Activated T-cell treated with anti-CD3 and anti-CD28 coated beads for 48 hours (primary cell): ENCODE results near the gene ABCG8.
A peak's percentile ranks its signal among the peaks of the same experiment; 100 is the strongest.

Source experiments
- DNase-seq: peaks from one replicate; pipeline ENCODE4 v3.0.0-alpha.2; 2020; ENCODE audit warnings: low read depth

Gene ABCG8

GRCh38 chr2:43838560-43839267, at the start of gene ABCG8, which contains the start of gene ABCG5:
Gene ABCG8, plus strand, starts transcription at chr2:43838971. Its CDS starts 83 bp downstream, at chr2:43839054.
Gene ABCG5, minus strand, starts transcription at chr2:43838839. Its CDS starts 160 bp downstream, at chr2:43838679.
- DNase-seq: no peak

DNA sequence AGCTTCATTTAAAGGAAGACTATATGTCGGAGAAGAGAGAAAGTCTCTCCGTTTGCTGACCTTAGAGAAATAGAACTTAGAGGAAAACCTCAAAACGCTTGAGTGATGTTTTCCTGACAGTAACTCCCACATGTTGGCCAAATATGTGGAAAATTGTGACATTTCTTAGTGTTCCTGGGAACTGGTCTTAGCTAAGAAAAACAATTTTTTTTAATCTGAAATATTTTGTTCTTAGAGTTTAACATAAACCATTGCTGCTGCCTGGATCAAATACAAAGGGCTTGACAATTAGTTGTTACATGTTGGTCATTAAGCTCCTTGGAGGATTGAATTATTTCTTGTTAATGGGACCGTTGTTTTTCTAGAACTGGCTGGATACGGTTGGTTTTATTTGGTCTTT, 48.6 kb upstream of the ABCG8 start:
- DNase-seq: no peak

DNA sequence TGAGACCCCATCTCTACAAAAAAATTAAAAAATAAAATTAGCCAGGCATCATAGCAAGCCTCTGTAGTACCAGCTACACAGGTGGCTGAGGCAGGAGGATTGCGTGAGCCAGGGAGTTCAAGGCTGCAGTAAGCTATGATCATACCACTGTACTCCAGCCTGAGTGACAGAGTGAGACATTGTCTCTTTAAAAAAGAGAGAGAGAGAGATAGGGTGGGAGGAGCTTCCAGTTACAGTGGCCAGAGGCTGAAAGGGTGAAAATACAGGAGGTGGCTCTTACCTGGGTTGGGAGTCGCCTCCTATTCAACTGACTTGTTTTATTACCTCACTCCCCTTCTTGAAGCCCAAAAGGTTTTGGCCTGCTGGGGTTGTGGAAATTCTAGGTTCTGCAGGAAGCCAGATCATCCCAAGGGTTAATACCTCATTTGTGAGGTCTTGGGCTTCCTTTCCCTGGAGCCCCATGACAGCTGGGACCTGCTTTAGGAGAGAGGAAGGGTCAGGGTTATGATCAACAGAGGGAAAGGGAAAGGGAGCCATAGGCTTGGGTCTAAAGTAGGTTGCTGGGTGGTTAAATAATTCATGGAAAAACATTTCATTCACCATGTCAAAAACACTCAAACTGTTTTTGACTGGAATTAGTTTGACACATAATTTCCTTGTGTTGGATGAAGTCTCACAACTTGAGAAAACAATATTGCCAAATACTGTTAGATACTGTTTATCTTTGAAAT, 47.6 kb upstream of the ABCG8 start:
- DNase-seq: no peak

- no peak for DNase-seq
Measured at GRCh38 chr2:43792653-43793052, 46.1 kb upstream of the ABCG8 start.

- DNase-seq: no peak
Measured at GRCh38 chr2:43794956-43795355, 43.8 kb upstream of the ABCG8 start.

DNA sequence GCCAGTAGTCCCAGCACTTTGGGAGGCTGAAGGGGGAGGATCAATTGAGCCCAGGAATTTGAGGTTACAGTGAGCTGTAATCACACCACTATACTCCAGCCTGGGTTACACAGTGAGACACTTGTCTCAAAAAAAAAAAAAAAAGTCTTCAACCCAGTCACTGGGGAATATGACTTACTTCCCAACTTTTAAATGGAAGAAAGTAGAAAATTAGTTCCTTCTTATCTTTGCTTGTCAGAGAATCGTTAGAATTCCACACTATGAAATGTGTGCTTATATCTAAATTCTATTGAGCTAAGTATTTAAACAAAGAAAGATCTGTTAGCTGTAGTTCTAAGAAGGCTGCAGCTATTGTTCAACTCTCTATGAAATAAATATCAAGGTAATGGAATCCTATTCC, 42.6 kb upstream of the ABCG8 start:
- no peak for DNase-seq

DNA sequence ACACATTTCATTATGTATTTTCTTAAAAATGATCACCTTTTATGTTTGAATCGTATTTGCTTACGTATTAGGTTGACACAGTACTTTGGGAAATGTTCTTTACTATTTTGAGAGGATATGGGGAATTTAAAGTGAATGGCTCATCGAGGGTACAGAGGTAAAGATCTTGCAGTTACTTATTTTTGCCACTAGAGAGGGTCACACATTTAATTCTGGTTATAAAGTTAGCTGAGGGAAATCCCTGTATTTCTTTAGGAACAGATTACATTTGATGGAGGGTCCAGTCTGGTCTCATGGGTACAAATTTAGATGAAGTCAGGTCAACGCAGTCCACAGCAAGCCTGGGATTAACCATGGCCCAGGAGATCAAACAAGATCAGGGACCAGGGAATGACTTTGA, 40.5 kb upstream of the ABCG8 start:
- no peak for DNase-seq

DNA sequence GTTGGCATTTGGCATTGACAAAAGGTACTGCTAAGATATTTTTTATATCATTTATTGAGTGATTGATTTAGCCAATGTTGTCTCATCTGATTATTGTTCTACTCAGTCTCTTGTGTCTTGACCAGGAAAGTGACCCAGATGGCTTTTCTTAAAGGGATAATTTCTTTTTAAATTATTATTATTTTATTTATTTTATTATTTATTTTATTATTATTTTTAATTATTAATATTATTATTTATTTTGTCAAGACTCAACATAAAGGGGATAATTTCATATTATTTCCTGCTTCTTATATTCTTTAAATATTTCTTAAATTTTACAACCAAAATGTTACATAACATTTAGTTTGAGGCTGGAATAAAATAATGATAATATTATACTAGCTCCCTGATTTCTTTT, 37.9 kb upstream of the ABCG8 start:
- no peak for DNase-seq

DNA sequence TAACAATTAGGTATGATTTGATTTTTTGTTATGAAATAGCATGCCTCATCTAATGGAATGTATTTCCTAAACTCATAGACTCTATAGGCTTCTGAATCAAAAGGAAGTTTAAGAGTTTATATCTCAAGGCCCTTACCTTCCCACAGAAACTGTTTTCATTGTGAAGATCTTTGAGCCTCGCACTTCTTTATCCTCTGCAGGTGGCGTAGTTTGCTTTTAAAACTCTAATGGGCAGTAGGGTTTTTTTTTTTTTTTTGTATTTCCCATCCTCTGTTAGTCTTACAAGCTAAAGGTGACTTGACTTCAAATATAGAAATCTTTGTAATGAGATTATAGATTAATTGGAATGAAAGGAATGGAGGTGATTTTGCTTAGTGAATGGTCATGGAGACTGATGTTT, 36.6 kb upstream of the ABCG8 start:
- no peak for DNase-seq

GRCh38 chr2:43803113-43803512, 35.7 kb upstream of the ABCG8 start:
- no peak for DNase-seq

- DNase-seq: no peak
Measured at GRCh38 chr2:43806719-43807031, 32.1 kb upstream of the ABCG8 start.

- DNase-seq: no peak
Measured at GRCh38 chr2:43810452-43810851, 28.3 kb upstream of the ABCG8 start.

- no peak for DNase-seq
Measured at GRCh38 chr2:43810888-43811287, 27.9 kb upstream of the ABCG8 start.

GRCh38 chr2:43812006-43812405, 26.8 kb upstream of the ABCG8 start:
- DNase-seq: no peak

GRCh38 chr2:43812947-43813346, 25.8 kb upstream of the ABCG8 start:
- no peak for DNase-seq

- DNase-seq: no peak
Measured at GRCh38 chr2:43814711-43815110, 24.1 kb upstream of the ABCG8 start.

- DNase-seq: peak; percentile 11
Measured at GRCh38 chr2:43818761-43819160, 20.0 kb upstream of the ABCG8 start.

- DNase-seq: no peak
Measured at GRCh38 chr2:43819491-43820163, 19.1 kb upstream of the ABCG8 start.

DNA sequence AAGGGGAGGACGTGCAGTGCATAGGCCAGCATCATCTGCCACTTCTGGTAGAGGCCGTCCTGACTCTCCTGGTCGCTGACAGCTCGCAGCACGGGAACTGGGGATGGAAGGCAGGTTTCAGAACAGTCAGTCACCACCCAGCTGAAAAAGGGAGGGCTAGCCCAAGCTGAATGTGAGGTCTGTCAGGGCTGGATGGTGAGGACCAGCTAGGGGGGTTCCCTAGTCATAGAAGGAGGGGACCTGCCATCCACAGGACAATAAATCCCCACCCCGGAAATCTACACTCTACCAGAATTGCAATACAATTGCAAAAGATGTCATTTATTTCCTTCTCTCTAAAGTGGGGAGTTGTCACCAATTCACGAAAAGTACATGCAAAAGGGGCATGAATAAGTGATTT, 15.9 kb upstream of the ABCG8 start:
- DNase-seq: no peak

- DNase-seq: no peak
Measured at GRCh38 chr2:43823751-43824150, 15.0 kb upstream of the ABCG8 start.

- no peak for DNase-seq
Measured at GRCh38 chr2:43824512-43824911, 14.3 kb upstream of the ABCG8 start.

- DNase-seq: no peak
Measured at GRCh38 chr2:43824951-43825493, 13.7 kb upstream of the ABCG8 start.

DNA sequence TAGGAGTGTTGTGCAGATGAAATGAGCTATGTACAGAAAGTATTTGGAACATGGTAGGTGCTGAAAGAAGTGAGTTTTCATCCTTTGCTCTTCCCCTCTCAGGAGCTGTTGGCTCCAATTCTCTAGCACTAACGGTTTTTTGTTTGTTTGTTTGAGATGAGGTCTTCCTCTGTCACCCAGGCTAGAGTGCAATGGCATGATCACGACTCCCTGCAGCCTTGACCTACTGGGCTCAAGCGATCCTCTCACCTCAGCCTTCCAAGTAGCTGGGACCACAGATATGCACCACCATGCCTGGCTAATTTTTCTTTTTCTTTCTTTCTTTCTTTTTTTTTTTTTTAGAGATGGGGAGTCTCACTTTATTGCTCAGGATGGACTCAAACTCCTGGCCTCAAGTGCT, 12.9 kb upstream of the ABCG8 start:
- no peak for DNase-seq
